Endothelial cell of umbilical vein (primary cell): ENCODE results near the gene METTL6. TPM values are rescaled to one million over a fixed set of nuclear protein-coding genes. Genes with fewer than 3 reads are reported as not detected.

ENCODE experiments used
- BruUV-seq: library from RNA; stranded (reverse); fragments of 400-500 nt; replicated peaks from 2 replicates; lab custom pipeline; 2021; lab: Mats Ljungman, UMichigan
- CTCF ChIA-PET: fragments of 300-600, 350-600 bp; sonication (Branson Sonifier 250); formaldehyde crosslinking; loops from one replicate; lab custom pipeline; 2021; ENCODE audit warnings: antibody characterized with exemption, inconsistent platforms; lab: Charles Lee
- POLR2A ChIA-PET: fragments of 300-600, 350-600 bp; sonication (Branson Sonifier 250); formaldehyde crosslinking; loops from one replicate; lab custom pipeline; 2021; ENCODE audit warnings: antibody characterized with exemption, inconsistent platforms; lab: Charles Lee
- DNase-seq: peaks from one replicate; pipeline ENCODE4 v3.0.0-alpha.2; 2011; ENCODE audit warnings: low read depth, low spot score
- FAIRE-seq: peaks from 2 replicates; lab custom pipeline; 2011; peaks lifted over from hg19 to GRCh38; lab: Jason Lieb, UNC
- H2AFZ ChIP-seq: 2 replicates; pipeline ENCODE4 v1.6.0; 2012; ENCODE audit warnings: low read depth, low read length, control low read depth, inconsistent platforms
- H3K27ac ChIP-seq: 2 replicates; pipeline ENCODE4 v1.5.1; 2011; ENCODE audit warnings: low read depth, mild to moderate bottlenecking, control low read depth, low read length, moderate library complexity; ENCODE audit not compliant: insufficient read depth
- H3K27me3 ChIP-seq, 2 experiments: 2 replicates each; pipeline versions ENCODE4 v1.6.0 to v1.6.1; 2011; ENCODE audit warnings: low read length in 2 of 2, mixed read lengths in 1 of 2; ENCODE audit not compliant: control insufficient read depth in 2 of 2, insufficient read depth in 2 of 2
- H3K36me3 ChIP-seq, 2 experiments: 2 replicates in 1 of 2; 3 replicates in 1 of 2; pipeline ENCODE4 v1.5.1; 2011; ENCODE audit warnings: low read length in 2 of 2, mild to moderate bottlenecking in 1 of 2, moderate library complexity in 1 of 2; ENCODE audit not compliant: control insufficient read depth in 2 of 2, insufficient read depth in 2 of 2; ENCODE audit errors: extremely low read depth in 1 of 2
- H3K4me1 ChIP-seq: 3 replicates; pipeline ENCODE4 v1.5.1; 2011; ENCODE audit warnings: mild to moderate bottlenecking, low read length; ENCODE audit not compliant: control insufficient read depth, insufficient read depth; ENCODE audit errors: extremely low read depth
- H3K4me2 ChIP-seq: 2 replicates; pipeline ENCODE4 v1.6.1; 2011; ENCODE audit warnings: low read length, control low read depth, mixed read lengths; ENCODE audit not compliant: insufficient read depth
- H3K4me3 ChIP-seq, 3 experiments: fragments of 200-600 bp in 1 of 3; sonication (generic), shearing (Covaris generic) in 1 of 3; replicated peaks in 1 of 3; 2 replicates each; pipeline ENCODE4 v1.5.1; 2011 to 2016; ENCODE audit warnings: control low read depth in 3 of 3, low read length in 3 of 3, mild to moderate bottlenecking in 2 of 3, inconsistent platforms in 1 of 3, low read depth in 1 of 3, moderate library complexity in 1 of 3; ENCODE audit not compliant: insufficient read depth in 1 of 3
- H3K79me2 ChIP-seq: 2 replicates; pipeline ENCODE4 v1.6.0; 2012; ENCODE audit warnings: low read length, inconsistent platforms; ENCODE audit not compliant: control insufficient read depth, insufficient read depth
- H3K9ac ChIP-seq: replicated peaks from 2 replicates; pipeline ENCODE3; 2011; ENCODE audit warnings: low read length, control low read depth; ENCODE audit not compliant: insufficient read depth; ENCODE audit errors: extremely low read depth
- H3K9me1 ChIP-seq: replicated peaks from 3 replicates; pipeline ENCODE4 v1.6.0; 2011; ENCODE audit warnings: mild to moderate bottlenecking, low read length; ENCODE audit not compliant: control insufficient read depth, insufficient read depth; ENCODE audit errors: extremely low read depth
- H3K9me3 ChIP-seq: replicated peaks from 2 replicates; pipeline ENCODE4 v1.5.1; 2012; ENCODE audit warnings: low read length, inconsistent platforms; ENCODE audit not compliant: control insufficient read depth, insufficient read depth
- H4K20me1 ChIP-seq: replicated peaks from 2 replicates; pipeline ENCODE3; 2011; ENCODE audit warnings: mild to moderate bottlenecking, low read length; ENCODE audit not compliant: control insufficient read depth, insufficient read depth; ENCODE audit errors: extremely low read depth
- CTCF ChIP-seq, 2 donors: IDR thresholded peaks; 1 replicate in 1 of 2; 2 replicates in 1 of 2; pipeline ENCODE4 v1.5.1; 2011; ENCODE audit warnings: low read length in 2 of 2, mild to moderate bottlenecking in 2 of 2, moderate library complexity in 2 of 2, control low read depth in 1 of 2, inconsistent platforms in 1 of 2, low read depth in 1 of 2; ENCODE audit not compliant: insufficient read depth in 1 of 2; ENCODE audit errors: extremely low read depth in 1 of 2
- EZH2 ChIP-seq: IDR thresholded peaks from 2 replicates; pipeline ENCODE4 v1.6.1; 2012; ENCODE audit warnings: borderline replicate concordance, low read depth, mild to moderate bottlenecking, moderate library complexity, low read length, inconsistent platforms; ENCODE audit not compliant: severe bottlenecking
- FOS ChIP-seq: IDR thresholded peaks from 2 replicates; pipeline ENCODE4 v1.6.1; 2011; ENCODE audit warnings: mild to moderate bottlenecking, low read length, moderate library complexity, borderline replicate concordance; ENCODE audit not compliant: insufficient read depth
- GATA2 ChIP-seq: IDR thresholded peaks from 2 replicates; pipeline ENCODE4 v1.7.0; 2011; ENCODE audit warnings: low read depth, mild to moderate bottlenecking, moderate library complexity, mixed read lengths, low read length; ENCODE audit not compliant: insufficient read length, insufficient read depth
- JUN ChIP-seq: IDR thresholded peaks from 2 replicates; pipeline ENCODE4 v1.6.1; 2011; ENCODE audit warnings: borderline replicate concordance, low read depth; ENCODE audit not compliant: insufficient read length, insufficient read depth
- MAX ChIP-seq: IDR thresholded peaks from 2 replicates; pipeline ENCODE4 v1.6.1; 2011; ENCODE audit not compliant: insufficient read depth, insufficient read length
- MYC ChIP-seq: IDR thresholded peaks from one replicate; pipeline ENCODE4 v1.6.1; 2011; ENCODE audit warnings: mild to moderate bottlenecking, low read depth, low read length
- POLR2A ChIP-seq: IDR thresholded peaks from 2 replicates; pipeline ENCODE4 v1.6.1; 2012; ENCODE audit warnings: low read depth, mild to moderate bottlenecking, control low read depth, low read length
- POLR2AphosphoS5 ChIP-seq: IDR thresholded peaks from 2 replicates; pipeline ENCODE4 v1.6.1; 2012; ENCODE audit warnings: low read depth, mild to moderate bottlenecking, control low read depth, low read length, moderate library complexity; ENCODE audit not compliant: insufficient read depth
- dilution Hi-C: fragments of 300-500 bp; cut with MboI; formaldehyde crosslinking; loops from one replicate; pipeline ENCODE4 v1.15.0; 2019; ENCODE audit warnings: low sequenced_read_pairs; ENCODE audit not compliant: extremely low pct_ligation_motif_present
- intact Hi-C: fragments of 100-400 bp; cut with micrococcal nuclease; formaldehyde crosslinking; loops from one replicate; pipeline ENCODE4 v1.10.0; 2022
- polyA plus RNA-seq, 4 experiments: library from polyadenylated mRNA; depleted of rRNA in 3 of 4; stranded (reverse) in 3 of 4; unstranded in 1 of 4; fragments of >200 nt; gene quantifications; 2 replicates each; pipeline versions ENCODE4 v1.2.1 to v1.2.3, GENCODE V29; 2011 to 2012; ENCODE audit warnings: missing spikeins in 1 of 4
- total RNA-seq: library from RNA; stranded (reverse); gene quantifications from 2 replicates; pipeline ENCODE4 v1.2.3, GENCODE V29; 2021

METTL6 gene
- total and polyA plus RNA-seq, 2 donors (not counting 3 experiments of a cell fraction or from before 2014, with no cell fraction given) = 12.7 to 19.5 TPM

- peak; percentile 67 for DNase-seq
- intact Hi-C loops = loop anchor here (1.0 kb wide), 1 partner anchor 14 kb away; the partner anchor contains the start of genes EAF1 and METTL6
- H4K20me1 ChIP-seq = no peaks in the 10 kb centered on the region
- no peaks in the 10 kb centered on the region for H3K9me3 ChIP-seq
- peak overlapping the region; percentile 57 for H3K27ac ChIP-seq
- no peak overlapping the region for H3K4me3 ChIP-seq
- peak; percentile 84 for TF ChIP-seq MAX
- TF ChIP-seq CTCF (IDR thresholded peaks at IDR 0.05; ENCODE audit: extremely low read depth in 1 of 2, insufficient read depth in 1 of 2, low read depth in 1 of 2, low read length in 2 of 2) = no peak
- no peak for TF ChIP-seq POLR2A
- TF ChIP-seq JUN = peak; percentile 61
- TF ChIP-seq FOS = peak; percentile 68
- no peak for TF ChIP-seq GATA2
- no peak for TF ChIP-seq EZH2
- TF ChIP-seq POLR2AphosphoS5 = no peak
- TF ChIP-seq MYC = peak; percentile 38
- peaks cover 22% of the 10 kb centered on the region for H3K4me1 ChIP-seq
- FAIRE-seq = peak; percentile 84
- H3K9me1 ChIP-seq = no peaks in the 10 kb centered on the region
- H3K9ac ChIP-seq = no peak overlapping the region
- H2AFZ ChIP-seq = no peak overlapping the region
- no peaks in the 10 kb centered on the region for H3K27me3 ChIP-seq
- no peaks in the 10 kb centered on the region for H3K79me2 ChIP-seq
- ChIA-PET CTCF (interaction anchor here (0.8 to 1.5 kb wide), 5 partner anchors 18 to 238 kb away, joined by 3 to 7 read pairs (median 4); no protein-coding TSS in a partner anchor), POLR2A (interaction anchor here (0.7 kb wide), 1 partner anchor 801 kb away, joined by 3 read pairs; no protein-coding TSS in a partner anchor)
- H3K4me2 ChIP-seq = peak overlapping the region; percentile 48
- no TSS peak for BruUV-seq
- dilution Hi-C loops = no loop called here
- peaks cover 14 to 17% of the 10 kb centered on the region in 2 experiments for H3K36me3 ChIP-seq
Measured at GRCh38 chr3:15440891-15441290, 13.5 kb upstream of the METTL6 start.
